Measurements from ENCODE around the gene RECQL5.
A peak's percentile ranks its signal among the peaks of the same experiment; 100 is the strongest.
"Not testable (repeated sequence)": the region's sequence is repeated elsewhere in the genome, so short reads cannot be mapped to it uniquely, and the experiment has no call there.

The RECQL5 gene

DNA sequence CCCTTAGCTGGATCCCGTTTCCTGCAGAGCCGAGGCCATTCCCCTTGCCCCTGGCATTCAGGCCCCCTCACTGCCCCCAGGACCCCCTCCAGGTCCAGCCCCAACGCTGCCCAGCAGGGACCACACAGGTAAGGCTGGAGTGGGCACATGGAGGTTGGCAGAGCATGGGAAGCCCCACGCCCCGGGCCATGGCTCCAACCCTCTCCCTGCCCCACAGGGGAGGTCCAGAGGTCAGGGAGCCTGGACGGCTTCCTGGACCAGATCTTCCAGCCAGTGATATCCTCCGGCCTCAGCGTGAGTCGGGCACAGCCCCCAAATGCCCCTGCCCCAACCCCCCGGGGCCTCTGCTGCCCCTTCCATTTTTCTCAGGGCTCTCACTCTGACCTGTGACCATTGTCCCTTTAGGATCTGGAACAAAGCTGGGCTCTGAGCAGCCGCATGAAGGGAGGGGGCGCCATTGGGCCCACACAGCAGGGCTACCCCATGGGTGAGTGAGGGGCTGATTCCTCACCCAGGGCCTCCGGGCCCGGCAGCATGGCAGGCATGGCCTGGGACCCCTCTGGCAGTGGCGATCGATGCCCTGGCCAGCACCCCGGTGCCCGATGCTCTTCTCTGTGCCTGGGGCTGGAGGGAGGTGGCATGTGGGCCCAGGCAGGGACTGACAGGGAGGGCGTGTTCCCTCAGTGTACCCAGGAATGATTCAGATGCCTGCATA lies 52.2 kb downstream of the RECQL5 start:
- no peak for DNase-seq

DNA sequence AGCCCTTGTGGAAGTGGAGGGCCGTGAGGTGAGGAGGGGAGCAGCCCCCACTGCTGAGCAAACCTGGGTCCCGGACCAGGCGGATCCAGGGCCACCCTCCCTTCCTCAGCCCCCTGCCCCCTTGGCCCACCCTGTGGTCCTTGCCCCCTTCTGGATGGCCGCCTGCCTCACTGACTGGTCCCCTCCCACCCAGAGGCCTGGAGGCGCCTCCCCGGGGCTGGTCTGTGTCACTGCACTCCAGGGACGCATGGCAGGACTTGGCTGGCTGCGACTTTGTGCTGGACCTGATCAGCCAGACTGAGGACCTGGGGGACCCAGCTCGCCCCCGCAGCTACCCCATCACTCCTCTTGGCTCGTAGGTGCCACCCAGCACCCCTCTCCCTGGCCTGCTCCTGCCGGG lies 52.9 kb downstream of the RECQL5 start:
- DNase-seq: no peak

DNA sequence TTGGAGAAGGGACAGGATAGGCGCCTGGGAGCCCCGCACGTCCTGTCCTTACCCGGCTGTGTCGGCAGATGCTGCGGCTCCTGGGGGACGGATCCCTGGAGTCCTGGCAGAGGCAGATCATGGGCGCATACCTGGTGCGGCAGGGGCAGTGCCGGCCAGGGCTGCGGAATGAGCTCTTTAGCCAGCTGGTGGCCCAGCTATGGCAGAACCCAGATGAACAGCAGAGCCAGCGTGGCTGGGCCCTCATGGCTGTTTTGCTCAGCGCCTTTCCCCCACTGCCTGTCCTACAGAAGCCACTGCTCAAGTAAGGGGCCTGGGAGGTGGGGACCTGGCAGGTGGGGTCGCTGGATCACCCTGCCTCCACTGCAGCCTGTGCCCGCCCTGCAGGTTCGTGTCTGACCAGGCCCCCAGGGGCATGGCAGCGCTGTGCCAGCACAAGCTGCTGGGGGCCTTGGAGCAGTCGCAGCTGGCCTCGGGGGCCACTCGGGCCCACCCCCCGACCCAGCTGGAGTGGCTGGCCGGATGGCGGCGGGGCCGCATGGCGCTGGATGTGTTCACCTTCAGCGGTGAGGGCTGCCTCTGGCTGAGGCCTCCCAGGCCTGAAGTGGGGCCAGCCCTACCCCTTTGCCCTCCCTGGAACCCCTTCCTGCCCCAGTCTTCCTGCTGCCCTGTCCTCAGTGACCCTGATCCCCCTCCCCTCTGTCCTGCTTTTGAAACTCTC lies 53.9 kb downstream of the RECQL5 start:
- no peak for DNase-seq

DNA sequence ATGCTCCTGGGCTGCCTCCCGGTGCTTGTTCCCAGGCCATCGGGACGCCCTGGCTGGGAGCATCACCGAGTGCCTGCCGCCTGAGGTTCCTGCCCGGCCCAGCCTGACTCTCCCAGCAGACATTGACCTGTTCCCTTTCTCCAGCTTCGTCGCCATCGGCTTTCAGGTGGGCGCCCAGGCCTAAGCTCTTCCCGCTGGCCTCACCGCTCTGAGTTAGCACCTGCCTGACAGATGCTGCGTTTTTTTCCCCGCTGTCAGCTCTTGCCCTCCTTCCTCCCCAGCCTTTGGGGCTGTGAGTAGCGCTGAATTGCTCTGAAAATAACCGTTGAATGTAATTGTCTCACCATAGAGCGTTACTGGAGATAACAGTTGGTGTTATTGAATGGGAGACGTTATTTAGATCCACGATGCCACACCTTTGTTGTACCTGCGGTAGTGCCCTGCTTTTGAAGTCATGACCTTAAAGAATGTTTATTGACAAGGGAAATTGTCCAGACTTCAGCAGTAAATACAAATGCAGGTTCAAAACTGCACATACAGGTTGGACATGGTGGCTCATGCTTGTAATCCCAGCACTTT lies 55.0 kb downstream of the RECQL5 start:
- no peak for DNase-seq

DNA sequence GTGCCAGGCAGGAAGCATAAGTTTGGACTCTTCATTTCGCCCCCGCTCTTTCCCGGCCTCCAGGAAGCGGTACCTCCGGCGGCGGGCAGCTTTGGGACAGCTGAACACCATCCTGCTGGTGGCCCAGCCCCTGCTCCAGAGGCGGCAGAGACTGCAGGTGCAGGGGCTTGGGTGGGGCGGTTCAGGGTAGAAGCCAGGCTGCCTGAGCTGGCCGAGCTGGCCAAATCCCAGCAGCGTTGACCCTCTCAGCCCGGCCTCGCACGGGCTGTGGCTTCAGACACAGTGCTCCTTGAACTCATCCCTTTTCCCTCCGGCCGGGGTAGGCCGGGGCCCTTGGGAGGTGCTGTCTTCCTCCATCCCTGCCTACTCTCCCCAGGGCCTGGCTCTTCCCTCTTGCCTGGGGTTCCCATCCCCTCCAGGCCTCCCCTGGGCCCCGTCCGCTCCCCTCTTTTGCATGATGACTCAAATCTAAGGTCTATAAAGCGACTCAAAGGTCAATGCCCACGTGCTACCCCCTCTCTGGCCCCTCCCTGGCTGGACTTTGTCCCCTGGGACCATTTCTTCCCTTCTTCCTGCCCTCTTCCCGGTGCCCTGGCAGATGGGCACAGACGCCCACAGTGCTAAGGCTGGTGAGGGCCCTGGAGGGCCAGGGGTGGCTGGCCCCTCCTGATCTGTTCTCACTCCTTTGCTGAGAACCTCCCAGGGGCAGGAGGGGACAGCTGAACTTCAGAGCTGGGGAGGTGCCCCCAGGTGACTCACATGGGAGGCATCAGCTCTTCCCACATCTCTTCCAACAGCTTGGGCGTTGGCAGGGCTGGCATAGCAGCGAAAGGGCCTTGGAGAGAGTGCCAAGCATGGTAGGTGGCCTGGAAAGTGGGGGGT lies 56.6 kb downstream of the RECQL5 start:
- no peak for DNase-seq

DNA sequence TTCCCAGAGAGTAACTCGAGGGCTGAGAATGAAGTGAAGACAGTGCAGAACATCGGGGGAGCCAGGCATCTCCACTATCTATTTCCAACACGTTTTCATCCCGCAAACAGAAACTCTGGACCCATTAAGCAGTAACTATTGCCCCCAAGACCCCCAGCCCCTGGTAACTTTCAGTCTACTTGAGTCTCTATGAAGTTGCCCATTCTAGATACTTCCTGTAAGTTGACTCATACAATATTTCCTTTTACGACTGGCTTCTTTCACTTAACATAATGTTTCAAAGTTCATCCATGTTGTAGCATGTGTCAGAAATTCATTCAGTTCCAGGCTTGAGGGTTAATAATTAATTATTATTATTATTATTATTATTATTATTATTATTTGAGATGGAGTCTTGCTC lies 59.9 kb downstream of the RECQL5 start:
- DNase-seq: no peak

DNA sequence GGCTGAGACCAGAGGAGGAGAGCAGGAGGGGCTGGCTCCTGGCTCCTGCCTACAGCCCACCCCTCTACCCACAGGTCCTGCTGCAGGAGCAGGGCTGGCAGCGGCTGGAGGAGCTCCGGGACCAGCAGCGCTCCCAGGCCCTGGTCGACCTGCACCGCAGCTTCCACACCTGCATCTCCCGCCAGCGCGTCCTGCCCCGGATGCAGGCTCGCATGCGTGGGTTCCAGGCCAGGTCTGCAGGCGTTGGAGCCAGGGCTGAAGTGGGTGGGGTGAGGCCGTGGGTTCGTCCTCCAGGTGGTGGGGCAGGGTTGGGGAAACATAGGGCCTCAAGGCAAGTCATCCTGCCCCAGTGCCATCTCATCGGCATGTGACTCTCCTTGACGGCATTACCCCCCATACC lies 61.2 kb downstream of the RECQL5 start:
- no peak for DNase-seq

DNA sequence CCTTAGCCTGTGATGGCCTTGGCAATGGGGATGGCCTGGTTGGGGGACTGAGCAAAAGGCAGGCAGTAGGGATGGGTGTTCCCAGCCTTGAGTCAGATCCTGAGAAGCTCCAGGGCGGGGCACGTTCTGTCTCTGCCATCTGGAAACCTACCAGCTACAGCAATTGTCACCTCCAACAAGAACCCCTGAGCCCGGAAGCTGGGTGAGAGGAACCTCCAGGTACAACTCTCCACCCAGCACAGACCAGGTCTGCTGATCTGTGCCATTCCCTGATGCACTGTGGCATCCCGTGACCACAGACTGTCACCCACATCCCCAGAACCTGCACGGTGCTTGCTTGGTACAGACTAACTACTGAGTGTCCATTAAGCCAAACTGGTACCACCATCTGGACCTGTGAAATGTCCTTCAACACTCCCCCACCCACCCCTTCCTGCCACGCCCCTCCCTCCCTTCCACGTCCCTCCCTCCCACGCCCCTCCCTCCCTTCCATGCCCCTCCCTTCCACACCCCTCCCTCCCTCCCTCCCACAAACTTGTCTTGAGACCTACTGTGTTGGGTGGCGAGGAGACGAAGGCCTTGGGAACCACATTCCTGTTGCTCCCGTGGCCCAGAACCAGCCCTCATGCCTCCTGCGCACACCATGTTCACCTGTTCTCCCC lies 62.8 kb downstream of the RECQL5 start:
- DNase-seq: no peak

DNA sequence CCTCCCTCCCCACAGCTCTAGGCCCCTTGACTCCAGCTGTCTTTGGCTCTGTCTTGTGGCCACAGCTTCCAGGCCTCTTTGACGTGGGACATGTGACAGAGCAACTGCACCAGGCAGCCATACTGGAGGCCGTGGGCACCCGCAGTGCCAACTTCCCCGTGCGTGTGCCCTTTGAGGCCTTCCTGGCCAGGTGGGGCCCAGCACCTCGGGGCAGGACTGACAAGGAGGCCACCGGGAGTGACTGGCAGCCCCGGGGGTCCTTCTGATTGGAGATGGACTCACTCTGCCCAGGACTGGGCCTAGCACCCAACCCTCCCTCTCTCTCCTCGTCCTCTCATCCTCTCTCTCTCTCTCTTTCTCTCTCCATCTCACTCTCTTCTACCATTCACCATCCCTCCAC lies 63.8 kb downstream of the RECQL5 start:
- DNase-seq: no peak

DNA sequence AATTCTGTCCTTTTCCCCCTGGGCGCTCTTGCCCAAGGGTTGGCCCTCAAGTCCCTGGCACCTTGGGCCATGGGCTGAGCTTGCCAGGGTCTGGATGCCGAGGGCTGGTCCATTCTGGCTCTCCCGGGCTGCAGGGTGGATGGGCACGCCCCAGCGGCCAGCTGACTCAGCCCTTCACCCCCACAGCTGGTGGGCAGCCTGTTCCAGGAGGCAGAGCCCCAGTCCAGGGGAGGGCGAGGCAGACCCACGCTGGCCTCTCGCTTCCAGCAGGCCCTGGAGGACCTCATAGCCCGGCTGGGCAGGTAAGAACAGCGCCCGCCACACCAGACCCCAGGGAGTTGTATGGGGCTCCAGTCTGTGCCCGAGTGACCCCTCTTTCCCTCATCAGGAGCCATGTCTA lies 64.3 kb downstream of the RECQL5 start:
- DNase-seq: no peak

DNA sequence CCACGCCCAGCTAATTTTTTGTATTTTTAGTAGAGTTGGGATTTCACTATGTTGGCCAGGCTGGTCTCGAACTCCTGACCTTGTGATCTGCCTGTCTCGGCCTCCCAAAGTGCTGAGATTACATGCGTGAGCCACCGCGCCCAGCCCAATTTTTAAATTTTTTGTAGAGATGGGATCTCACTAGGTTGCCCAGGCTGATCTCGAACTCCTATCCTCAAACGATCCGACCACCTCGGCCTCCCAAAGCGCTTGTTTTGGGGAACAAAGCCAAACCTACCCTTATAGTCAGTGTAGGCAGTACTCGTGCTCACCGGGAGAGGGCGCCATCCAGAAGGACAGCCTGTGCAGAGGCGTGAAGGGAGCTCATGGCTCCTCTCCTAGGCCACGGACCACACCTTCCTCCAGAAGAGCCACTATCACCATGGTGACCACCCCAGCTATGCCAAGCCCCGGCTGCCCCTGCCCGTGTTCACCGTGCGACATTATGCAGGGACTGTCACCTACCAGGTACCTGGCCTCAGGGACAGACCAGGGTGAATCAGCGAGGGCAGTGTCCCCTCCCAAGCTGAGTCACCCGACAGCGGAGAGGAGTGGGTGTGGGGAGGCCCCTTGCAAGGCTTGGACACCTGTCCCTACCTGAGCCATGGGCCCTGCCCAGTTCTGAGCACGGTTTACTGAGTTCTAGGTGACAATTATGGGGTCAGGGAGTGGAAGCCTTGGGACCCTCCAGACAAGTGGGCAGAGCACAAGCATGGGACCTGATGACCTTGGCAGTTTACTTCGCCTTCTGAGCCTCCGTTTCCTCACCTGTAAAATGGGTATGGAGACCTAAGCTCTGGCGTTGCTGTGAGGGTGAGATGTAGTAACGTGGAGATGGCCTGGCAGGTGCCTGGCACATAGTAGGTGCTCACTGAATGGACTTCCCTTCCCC lies 65.6 kb downstream of the RECQL5 start:
- peak; percentile 53 to 56 for DNase-seq

DNA sequence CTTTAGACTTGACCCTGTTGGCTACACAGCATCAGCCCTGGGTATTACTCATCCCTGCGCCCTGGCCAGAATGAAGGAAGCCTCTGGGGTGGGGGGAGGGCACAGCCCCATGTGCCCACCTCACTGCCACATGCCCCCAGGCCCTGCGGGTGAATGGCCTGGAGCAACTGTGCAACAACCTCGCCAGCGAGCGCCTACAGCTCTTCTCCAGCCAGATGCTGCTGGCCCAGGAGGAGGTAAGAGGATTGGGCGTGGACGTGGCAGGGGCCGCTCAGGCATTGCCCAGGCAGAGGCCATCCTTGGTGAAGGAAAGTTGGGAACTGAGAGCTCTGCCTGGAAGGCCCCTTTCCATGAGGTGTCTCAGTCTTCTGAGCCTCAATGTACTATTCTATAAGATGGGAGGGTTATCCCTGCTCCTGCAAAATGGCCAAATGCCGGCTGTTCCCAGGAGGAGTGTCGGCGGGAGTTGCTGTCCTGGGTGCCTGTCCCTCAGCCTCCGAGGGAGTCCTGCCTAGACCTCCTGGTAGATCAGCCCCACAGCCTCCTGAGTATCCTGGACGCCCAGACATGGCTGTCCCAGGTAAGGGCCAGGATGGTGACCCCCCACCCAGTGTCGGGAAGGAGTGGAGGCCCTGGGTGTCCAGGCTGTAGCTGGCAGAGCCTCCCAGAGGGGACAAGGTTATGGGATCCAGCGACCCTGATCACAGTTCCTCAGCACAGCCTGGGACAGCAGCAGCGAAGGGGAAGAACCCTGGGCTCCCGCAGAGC lies 70.5 kb downstream of the RECQL5 start:
- no peak for DNase-seq

DNA sequence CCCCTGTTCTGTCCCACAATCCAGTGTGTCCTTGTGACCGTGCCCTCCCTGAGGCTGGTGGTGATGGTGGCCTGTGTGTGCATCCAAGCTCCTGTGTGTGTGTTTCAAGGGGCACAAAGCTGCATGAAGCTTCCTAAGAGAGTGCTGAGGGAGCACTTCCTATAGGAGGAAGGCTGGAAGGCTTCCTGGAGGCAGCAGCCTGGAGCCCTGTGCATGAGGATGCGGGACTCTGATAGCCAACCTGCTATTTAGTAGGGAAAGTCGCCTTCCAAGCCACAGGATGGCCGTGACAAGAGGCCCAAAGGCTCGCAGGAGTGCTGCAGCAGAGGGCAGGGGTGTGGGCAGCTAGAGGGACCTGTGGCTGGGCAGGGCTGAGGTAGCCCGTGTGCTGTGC lies 71.0 kb downstream of the RECQL5 start:
- no peak for DNase-seq

DNA sequence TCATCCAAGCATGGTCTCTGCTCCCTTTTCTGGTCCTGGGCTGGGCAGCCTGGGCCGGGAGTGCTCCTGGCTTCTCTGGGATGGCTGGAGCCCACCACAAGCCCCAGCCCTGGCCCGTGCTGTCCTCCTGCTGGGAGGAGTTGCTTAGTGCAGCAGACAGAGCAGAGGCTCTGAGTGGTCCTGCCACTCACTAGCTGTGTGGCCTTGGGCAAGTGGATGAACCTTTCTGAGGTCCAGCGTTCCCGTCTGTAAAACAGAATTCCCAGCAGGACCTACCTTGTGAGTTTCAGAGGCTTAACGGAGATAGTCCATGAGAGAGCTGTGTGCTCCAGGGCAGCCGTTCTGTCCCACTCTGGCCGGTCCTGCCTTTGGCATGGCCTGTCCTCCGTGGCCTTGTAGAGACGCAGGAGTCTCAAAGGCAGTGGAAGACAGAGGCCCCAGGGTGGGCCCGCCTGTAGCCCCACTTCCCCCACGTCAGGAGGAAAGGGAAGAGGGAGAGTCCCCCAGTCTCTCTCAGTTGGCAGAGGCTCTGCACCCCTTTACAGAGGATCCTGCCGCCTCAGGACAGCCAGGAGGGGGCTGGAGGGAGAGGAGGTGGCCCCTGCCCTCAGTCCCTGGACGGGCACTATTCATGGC lies 71.6 kb downstream of the RECQL5 start:
- no peak for DNase-seq

DNA sequence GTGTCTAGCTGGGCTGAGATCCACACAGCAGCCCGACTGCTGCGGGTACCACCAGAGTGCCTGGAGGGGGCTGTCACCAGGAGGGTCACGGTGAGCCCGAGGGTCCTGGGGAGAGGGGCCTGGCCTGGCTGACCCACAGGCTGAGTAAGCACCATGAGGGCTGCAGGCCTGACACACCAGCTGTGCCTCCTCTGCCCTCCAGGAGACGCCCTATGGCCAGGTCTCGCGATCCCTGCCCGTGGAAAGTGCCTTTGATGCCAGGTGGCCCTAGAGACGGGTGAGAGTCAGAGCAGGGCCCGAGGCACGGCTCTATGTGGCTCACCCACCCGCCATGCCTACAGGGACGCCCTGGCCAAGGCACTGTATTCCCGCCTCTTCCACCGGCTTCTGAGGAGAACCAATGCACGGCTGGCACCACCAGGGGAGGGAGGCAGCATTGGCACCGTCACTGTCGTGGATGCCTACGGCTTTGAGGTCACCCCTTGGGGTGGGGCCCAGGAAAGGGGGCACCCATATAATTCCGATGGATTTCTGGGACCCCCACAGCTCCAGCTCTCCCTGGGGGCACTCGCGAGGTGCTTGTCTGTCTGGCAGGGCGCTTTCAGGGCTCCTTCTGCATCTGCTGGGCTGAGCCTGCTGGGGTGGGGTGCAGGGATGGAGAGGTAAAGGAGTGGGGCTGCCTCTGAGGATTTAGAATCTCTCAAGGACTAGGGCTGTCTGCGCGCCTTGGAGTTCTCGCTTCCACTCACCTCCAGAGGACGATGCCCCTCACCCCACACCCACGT lies 72.3 kb downstream of the RECQL5 start:
- DNase-seq: no peak

DNA sequence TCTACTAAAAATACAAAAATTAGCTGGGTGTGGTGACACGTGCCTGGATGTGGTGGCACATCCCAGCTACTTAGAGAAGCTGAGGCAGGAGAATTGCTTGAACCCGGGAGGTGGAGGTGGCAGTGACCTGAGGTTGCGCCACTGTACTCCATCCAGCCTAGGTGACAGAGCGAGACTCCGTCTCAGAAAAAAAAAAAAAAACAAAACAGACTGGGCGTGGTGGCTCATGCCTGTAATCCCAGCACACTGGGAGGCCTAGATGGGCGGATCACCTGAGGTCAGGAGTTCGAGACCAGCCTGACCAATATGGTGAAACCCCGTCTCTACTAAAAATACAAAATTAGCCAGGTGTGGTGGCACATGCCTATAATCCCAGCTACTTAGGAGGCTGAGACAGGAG lies 73.5 kb downstream of the RECQL5 start:
- DNase-seq: not testable (repeated sequence)

DNA sequence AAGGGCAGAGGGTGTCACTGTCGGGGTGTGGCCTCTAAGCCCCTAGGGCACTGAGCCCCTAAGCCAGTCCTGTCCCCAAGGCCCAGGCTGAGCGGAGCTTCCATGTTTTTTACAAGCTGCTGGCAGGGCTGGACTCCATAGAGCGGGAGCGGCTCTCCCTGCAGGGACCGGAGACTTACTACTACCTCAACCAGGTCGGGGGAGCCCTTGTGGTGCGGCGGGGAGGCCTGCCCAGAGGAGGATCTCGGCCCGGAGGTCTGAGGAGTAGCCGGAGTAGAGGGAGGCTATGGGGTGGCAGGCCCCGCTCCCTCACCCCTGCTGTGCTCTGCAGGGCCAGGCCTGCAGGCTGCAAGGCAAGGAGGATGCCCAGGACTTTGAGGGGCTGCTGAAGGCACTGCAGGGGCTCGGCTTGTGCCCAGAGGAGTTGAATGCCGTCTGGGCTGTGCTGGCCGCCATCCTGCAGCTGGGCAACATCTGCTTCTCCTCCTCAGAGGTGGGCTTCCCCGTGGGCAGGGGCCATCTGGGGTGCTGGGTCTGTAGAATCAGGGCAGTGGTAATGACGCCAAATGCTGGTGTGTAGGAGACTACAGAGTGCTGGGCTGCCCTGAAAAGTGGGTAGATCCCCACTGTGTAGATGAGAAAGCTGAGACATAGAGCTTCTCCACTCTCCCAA lies 74.5 kb downstream of the RECQL5 start:
- no peak for DNase-seq

DNA sequence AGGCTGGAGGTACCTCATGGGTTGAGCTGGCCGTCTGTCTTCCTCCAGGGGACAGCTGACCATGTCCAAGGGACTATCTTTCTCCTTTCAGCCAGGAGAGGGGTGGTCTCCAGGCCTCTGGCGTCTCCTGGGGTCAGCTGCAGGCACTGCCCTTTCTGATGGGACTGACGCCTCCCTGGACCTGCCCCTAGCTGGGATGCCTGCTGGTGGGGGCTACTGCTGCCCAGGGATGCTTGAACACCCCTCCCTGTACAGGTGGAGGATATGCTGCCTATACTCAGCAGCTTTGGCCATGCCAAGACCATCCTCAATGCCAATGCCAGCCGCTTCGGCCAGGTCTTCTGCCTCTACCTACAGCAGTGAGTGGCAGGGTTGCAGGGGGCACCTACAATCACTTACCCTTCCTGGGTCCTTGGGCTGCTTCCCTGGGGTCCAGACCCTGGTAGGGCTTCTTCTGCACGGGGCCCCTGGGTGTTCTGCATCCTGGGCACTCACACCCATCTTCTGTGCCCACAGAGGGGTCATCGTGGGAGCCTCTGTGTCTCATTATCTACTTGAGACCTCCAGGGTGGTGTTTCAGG lies 75.1 kb downstream of the RECQL5 start:
- DNase-seq: no peak

Data from AML-193 (cell line).